ENCODE measurements around the gene TMEM108. TPM values are rescaled to one million over a fixed set of nuclear protein-coding genes. Genes with fewer than 3 reads are reported as not detected.

Gene TMEM108
- polyA plus RNA-seq, 4 donors: 2.7 to 3.6 (median 3.0) TPM

GRCh38 chr3:133269393-133269792 is 231.2 kb downstream of the TMEM108 start:
- DNase-seq (ENCODE audit: low read depth in 4 of 4, low spot score in 3 of 4): no peak

- no peak for DNase-seq (ENCODE audit: low read depth in 4 of 4, low spot score in 3 of 4)
These were observed 232.4 kb downstream of the TMEM108 start for GRCh38 chr3:133270631-133271030.

GRCh38 chr3:133271042-133271441 is 232.9 kb downstream of the TMEM108 start:
- DNase-seq (ENCODE audit: low read depth in 4 of 4, low spot score in 3 of 4): no peak

DNA sequence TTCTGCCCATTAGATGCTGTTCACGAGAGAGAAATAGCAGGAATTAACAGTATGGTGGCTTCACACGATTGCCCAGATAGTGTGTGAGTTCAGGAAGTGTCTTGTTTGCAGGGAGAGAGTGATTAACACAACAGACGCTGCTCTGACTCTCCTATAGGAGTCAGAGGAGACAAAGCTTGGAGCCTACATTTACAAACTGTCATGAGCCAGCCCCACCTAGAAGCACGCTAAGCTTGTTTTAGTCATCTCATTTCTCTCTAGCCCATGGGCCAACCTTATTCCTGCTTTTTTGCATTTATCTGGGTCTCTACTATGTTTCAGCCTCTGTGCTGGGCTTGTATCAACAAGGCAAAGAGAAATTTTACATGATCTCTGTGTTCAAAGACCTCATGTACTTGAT is 233.3 kb downstream of the TMEM108 start:
- DNase-seq (ENCODE audit: low read depth in 4 of 4, low spot score in 3 of 4): no peak

DNA sequence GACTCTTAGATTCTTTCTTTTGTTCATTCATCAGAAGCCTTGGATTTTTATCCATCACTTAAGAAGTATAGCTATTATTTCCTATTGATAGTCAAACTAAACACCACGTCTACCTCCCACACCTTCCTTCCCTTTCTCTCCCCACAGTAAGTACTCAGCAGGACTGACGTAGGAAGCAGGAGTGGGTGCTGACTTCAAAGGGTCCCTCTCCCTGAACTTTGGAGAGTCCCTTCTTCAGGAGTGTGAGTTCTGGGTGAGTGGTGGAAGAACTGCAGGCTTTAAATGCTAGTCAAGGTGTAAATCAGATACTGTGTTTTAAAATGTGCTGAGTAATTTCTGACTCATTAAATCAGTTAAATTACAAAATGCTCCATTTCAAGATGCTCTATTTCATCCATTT is 235.2 kb downstream of the TMEM108 start:
- no peak for DNase-seq (ENCODE audit: low read depth in 4 of 4, low spot score in 3 of 4)

GRCh38 chr3:133274477-133274876 is 236.3 kb downstream of the TMEM108 start:
- no peak for DNase-seq (ENCODE audit: low read depth in 4 of 4, low spot score in 3 of 4)

GRCh38 chr3:133276594-133276993 is 238.4 kb downstream of the TMEM108 start:
- no peak for DNase-seq (ENCODE audit: low read depth in 4 of 4, low spot score in 3 of 4)

- DNase-seq (ENCODE audit: low read depth in 4 of 4, low spot score in 3 of 4): no peak
These were observed 239.6 kb downstream of the TMEM108 start for GRCh38 chr3:133277813-133278212.

DNA sequence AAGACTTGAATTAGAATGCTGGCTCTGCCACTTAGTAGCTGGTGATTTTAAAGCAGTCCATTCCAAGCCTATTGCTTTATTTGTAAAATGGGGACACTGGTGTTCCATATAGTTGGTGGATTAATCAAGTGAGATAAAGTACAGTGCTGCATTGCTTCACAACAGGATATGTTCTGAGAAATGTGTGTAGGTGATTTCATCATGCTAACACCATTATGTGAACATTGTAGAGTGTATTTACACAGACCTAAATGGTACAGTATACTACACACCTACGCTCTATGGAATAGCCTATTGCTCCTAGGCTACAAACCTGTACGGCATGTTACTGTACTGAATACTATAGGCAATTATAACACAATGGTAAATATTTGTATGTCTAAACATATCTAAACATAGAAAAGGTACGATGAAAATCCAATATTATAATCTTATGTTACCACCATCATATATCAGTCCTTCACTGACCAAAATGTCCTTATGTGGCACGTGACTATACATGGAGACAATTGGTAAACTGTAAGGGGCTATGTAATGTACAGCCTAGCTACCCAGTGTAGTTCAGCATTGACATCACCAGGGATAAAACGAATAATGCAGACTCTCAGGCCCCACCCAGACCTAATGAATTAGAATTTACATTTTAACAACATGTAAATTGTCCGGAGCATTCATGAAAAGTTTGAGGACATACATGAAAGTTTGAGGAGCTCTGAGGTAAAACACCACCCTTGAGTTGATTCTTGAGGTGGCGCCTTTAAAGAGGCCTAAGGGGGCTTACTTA is 240.3 kb downstream of the TMEM108 start:
- no peak for DNase-seq (ENCODE audit: low read depth in 4 of 4, low spot score in 3 of 4)

DNA sequence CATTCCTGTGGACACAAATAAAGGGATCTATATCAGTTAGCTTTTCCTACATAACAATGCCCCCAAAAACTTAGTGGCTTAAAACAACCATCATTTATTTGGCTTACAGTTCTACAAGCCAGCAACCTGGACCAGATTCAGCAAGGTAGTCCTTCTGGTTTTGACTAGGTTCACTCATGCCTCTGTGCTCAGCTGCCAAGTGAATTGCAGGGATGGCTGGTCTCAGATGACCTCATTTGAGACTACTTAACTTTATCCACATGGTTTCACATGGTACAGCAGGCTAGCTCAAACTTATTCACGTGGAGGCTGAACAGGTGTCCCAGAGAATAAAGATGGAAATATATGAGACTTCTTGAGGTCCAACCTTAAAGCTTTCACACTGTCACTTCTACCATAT is 242.4 kb downstream of the TMEM108 start:
- peak in 1 of 4 donors; percentile 10 for DNase-seq (ENCODE audit: low read depth in 4 of 4, low spot score in 3 of 4)

DNA sequence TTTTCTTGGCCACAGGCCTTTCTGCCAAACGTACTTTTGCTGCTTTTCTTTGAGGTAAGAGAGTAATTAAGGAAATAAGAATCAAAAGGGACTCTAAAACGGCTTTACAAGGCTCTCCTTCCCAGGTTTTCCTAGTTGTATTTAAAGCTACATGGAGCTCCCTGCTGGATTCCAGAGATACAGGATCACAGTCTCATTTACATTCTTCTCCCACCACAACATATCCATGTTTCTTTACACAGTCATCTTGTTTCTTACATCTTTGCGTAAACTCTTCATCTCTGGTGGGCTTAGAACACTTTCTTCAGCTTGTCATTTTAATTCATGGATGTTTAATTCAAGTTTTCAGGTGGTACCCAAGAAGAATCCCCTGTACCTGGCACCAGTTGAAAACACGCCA is 244.0 kb downstream of the TMEM108 start:
- no peak for DNase-seq (ENCODE audit: low read depth in 4 of 4, low spot score in 3 of 4)

DNA sequence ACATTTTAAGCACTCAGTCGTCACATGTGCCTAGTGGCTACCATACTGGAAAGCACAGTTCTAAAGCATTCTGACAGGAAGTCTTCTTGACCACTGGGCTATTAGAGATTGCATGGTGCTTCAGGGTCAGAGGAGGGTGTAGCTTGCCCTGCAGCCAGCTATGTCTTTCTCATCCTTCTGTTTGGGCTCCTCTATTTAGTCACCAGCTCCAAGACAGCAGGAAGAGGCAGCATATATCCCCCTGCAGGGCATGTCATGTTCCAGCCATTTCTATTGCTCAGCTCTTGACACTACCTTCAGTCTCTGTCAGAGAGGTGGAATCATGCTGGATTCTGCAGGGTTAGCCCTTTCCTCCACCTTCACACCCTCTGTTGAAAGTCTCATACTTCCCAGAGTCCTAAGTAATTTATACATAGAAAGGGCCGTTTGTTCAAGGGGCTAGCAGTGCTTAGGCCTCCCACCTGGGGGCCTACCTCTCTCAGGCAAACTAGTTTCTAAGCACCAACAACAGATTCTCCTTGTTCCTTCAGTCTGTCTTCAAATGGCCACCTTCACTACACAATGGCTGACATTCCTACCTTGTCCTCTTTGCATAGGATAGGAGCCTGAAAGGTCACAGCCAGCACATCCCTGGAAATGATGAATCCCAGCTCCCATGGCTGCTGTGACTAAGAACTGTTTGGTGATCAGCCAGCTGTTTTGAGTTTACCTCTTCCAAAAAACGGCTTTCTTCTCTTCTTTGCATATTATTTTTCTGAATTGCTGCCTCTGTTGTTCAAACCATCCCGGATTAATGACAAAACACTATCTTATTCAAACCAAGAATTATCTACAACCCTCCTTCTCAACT is 246.0 kb downstream of the TMEM108 start:
- no peak for DNase-seq (ENCODE audit: low read depth in 4 of 4, low spot score in 3 of 4)

DNA sequence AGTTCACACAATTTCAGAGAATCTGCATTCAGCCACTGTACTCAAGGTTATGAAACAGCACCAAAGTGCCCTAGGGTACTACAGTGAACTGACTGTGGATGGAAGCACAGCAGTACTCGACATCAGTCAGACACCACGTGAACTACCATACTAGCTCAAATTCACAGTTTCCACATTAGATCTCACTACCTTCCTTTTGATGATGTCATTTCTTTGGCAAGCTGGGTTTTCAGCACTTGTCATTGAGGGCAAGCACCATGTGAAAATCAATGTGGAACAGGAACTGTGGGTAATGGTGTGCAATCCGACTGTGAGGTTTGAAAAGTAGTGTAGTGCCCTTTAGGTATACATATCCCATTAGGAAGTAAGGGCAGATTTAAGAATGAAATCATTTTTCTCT is 251.1 kb downstream of the TMEM108 start:
- DNase-seq (ENCODE audit: low read depth in 4 of 4, low spot score in 3 of 4): no peak

- DNase-seq (ENCODE audit: low read depth in 4 of 4, low spot score in 3 of 4): no peak
These were observed 254.1 kb downstream of the TMEM108 start for GRCh38 chr3:133292296-133292695.

GRCh38 chr3:133293397-133294110 is 255.4 kb downstream of the TMEM108 start:
- no peak for DNase-seq (ENCODE audit: low read depth in 4 of 4, low spot score in 3 of 4)

GRCh38 chr3:133294253-133294652 is 256.1 kb downstream of the TMEM108 start:
- DNase-seq (ENCODE audit: low read depth in 4 of 4, low spot score in 3 of 4): no peak

GRCh38 chr3:133295199-133295901 is 257.2 kb downstream of the TMEM108 start:
- DNase-seq (ENCODE audit: low read depth in 4 of 4, low spot score in 3 of 4): no peak

DNA sequence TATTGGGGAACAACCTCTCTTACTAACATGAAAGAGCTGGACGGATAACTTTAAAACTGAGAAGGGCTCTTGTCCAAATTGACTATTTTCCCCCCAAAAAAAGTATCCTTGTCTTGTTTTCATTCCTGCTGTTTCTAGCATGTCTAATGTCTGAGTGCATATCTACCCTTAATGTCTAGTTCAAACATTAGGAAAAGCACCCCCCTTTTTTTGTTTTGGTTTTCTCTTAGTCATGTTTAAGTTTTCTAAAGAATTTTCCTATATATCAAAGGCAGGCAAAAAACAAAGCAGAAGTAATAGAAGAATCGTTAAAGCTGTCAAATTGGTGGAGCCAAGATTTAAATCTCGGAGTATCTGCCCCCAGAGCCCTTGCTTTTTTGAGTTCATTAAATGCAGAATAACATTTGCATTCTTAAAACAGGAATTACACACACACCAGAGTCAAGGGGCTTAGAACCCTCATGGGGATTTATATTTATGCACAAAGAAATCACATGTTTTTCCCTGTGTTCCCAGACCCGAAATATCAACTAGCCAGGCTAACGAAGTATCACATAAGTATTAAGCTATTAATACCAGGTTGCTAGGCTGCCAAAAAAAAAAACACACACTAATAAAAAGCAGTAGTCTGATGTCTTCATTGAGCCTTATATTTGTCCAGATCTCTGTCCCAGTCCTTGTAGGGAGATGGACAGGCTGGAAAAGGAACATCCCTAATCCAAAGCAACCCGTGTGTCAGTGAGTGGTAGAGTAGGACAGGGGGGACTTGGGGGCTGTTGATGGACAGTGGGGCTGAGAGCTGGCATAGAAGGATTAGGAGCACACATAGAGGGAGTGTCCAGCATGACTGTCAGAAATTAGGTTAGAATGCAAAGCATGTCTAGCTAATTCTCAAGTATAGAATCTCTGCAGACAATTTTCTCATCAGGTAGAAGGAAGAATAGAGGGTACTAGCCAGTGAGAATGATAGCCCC is 258.0 kb downstream of the TMEM108 start:
- DNase-seq (ENCODE audit: low read depth in 4 of 4, low spot score in 3 of 4): peak in 2 of 4 donors; percentile 3 to 12

DNA sequence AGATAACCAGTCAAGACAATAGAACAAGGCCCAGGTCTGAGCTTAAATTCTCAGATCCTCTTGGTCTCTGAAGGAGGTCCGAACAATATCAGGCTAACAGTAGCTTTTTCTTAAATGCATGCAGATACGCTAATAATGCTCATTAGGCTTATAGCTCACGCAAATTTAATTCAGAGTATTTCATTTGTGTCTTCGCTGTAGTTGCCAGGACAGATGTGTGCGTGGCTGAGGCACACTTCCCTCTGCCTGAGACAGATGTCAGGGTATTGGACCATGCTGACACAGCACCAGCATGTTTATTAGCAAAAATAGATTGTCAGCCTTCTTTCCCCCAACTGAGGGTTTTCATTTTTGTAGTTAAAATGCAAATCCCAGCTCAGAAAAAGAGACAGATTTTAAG is 258.8 kb downstream of the TMEM108 start:
- no peak for DNase-seq (ENCODE audit: low read depth in 4 of 4, low spot score in 3 of 4)
